SK-N-SH (cell line): Measurements from ENCODE around the gene ENTR1. TPM values are rescaled to one million over a fixed set of nuclear protein-coding genes. Genes with fewer than 3 reads are reported as not detected.

ENCODE experiments used
- CTCF ChIA-PET: fragments of 300-600, 350-600 bp; formaldehyde crosslinking; extraction: SDS; loops from one replicate; lab custom pipeline; 2021; lab: Yijun Ruan, JAX
- POLR2A ChIA-PET: fragments of 350-600 bp; sonication (Branson Sonifier 250); formaldehyde crosslinking; extraction: SDS; loops from one replicate; lab custom pipeline; 2020; ENCODE audit warnings: antibody characterized with exemption, inconsistent platforms; lab: Yijun Ruan, JAX
- DNase-seq: peaks from one replicate; pipeline ENCODE4 v3.0.0; 2012
- H2AFZ ChIP-seq: fragments of 200-600 bp; sonication (generic); 2 replicates; pipeline ENCODE4 v1.8.1; 2016; ENCODE audit warnings: antibody characterized with exemption, mild to moderate bottlenecking, low read depth
- H3F3A ChIP-seq: fragments of 200-600 bp; sonication (generic); replicated peaks from 2 replicates; pipeline ENCODE3; 2016; ENCODE audit warnings: antibody characterized with exemption, mild to moderate bottlenecking; ENCODE audit not compliant: insufficient read depth
- H3K27ac ChIP-seq, 2 experiments: fragments of 200-500 bp in 1 of 2; fragments of 200-600 bp in 1 of 2; sonication (Bioruptor generic) in 1 of 2; sonication (generic), shearing (Covaris generic) in 1 of 2; 2 replicates each; pipeline versions ENCODE4 v1.5.1 to v1.6.1; 2014 to 2016; ENCODE audit warnings: low read depth in 2 of 2, inconsistent platforms in 1 of 2, low read length in 1 of 2, mild to moderate bottlenecking in 1 of 2, mixed read lengths in 1 of 2
- H3K27me3 ChIP-seq: fragments of 200-600 bp; sonication (generic), shearing (Covaris generic); 2 replicates; pipeline ENCODE4 v1.6.1; 2016; ENCODE audit warnings: mixed run types; ENCODE audit not compliant: insufficient read depth
- H3K36me3 ChIP-seq, 2 experiments: fragments of 200-500 bp in 1 of 2; fragments of 200-600 bp in 1 of 2; sonication (Bioruptor generic) in 1 of 2; sonication (generic) in 1 of 2; replicated peaks in 1 of 2; 2 replicates each; pipeline versions ENCODE3 to v1.5.1; 2014 to 2016; ENCODE audit warnings: low read length in 1 of 2, mild to moderate bottlenecking in 1 of 2; ENCODE audit not compliant: insufficient read depth in 2 of 2, control insufficient read depth in 1 of 2
- H3K4me1 ChIP-seq, 2 experiments: fragments of 200-500 bp in 1 of 2; fragments of 200-600 bp in 1 of 2; sonication (Bioruptor generic) in 1 of 2; sonication (generic), shearing (Covaris generic) in 1 of 2; 2 replicates each; pipeline versions ENCODE4 v1.5.1 to v1.6.1; 2014 to 2016; ENCODE audit warnings: low read depth in 1 of 2, low read length in 1 of 2, mixed run types in 1 of 2; ENCODE audit not compliant: insufficient read depth in 2 of 2, control insufficient read depth in 1 of 2
- H3K4me2 ChIP-seq: fragments of 200-600 bp; sonication (generic), shearing (Covaris generic); 2 replicates; pipeline ENCODE4 v1.6.1; 2017; ENCODE audit warnings: mixed run types
- H3K4me3 ChIP-seq, 2 experiments: fragments of 200-500 bp in 1 of 2; fragments of 200-600 bp in 1 of 2; sonication (Bioruptor generic) in 1 of 2; sonication (generic), shearing (Covaris generic) in 1 of 2; 2 replicates each; pipeline versions ENCODE4 v1.5.1 to v1.8.1; 2014 to 2016; ENCODE audit warnings: low read depth in 2 of 2, inconsistent platforms in 1 of 2, low read length in 1 of 2, mild to moderate bottlenecking in 1 of 2, mixed read lengths in 1 of 2, moderate library complexity in 1 of 2
- H3K79me2 ChIP-seq: fragments of 200-600 bp; sonication (generic); 2 replicates; pipeline ENCODE4 v1.8.1; 2017; ENCODE audit warnings: mild to moderate bottlenecking; ENCODE audit not compliant: insufficient read depth
- H3K9ac ChIP-seq: fragments of 200-600 bp; sonication (generic); 2 replicates; pipeline ENCODE4 v1.6.1; 2017; ENCODE audit warnings: mixed run types
- H3K9me2 ChIP-seq: fragments of 200-600 bp; sonication (generic); 2 replicates; pipeline ENCODE4 v1.6.1; 2017; ENCODE audit warnings: mixed run types
- H3K9me3 ChIP-seq: fragments of 200-600 bp; sonication (generic); 2 replicates; pipeline ENCODE4 v1.6.1; 2017; ENCODE audit warnings: mixed run types, mild to moderate bottlenecking, moderate library complexity
- H4K20me1 ChIP-seq: fragments of 200-600 bp; sonication (generic); 2 replicates; pipeline ENCODE4 v1.6.1; 2017; ENCODE audit warnings: mild to moderate bottlenecking, mixed run types; ENCODE audit not compliant: insufficient read depth
- CHD2 ChIP-seq: fragments of 150-350 bp; IDR thresholded peaks from 2 replicates; pipeline ENCODE4 v1.6.1; 2018; ENCODE audit warnings: low read length; ENCODE audit not compliant: partially characterized antibody
- CTCF ChIP-seq: fragments of 200-600 bp; sonication (generic); IDR thresholded peaks from 2 replicates; pipeline ENCODE4 v1.6.1; 2017; ENCODE audit warnings: antibody characterized with exemption, mild to moderate bottlenecking, moderate library complexity
- GABPA ChIP-seq: IDR thresholded peaks from 2 replicates; pipeline ENCODE4 v1.4.0; 2012; ENCODE audit warnings: low read depth, mild to moderate bottlenecking
- GATA2 ChIP-seq: sonication (generic); formaldehyde crosslinking; IDR thresholded peaks from 2 replicates; pipeline ENCODE4 v1.5.0; 2020; ENCODE audit warnings: mild to moderate bottlenecking, missing genetic modification reagents
- IRF3 ChIP-seq: fragments of 150-350 bp; IDR thresholded peaks from 2 replicates; pipeline ENCODE4 v1.6.1; 2016; ENCODE audit warnings: mild to moderate bottlenecking, low read depth, low read length
- JUND ChIP-seq: IDR thresholded peaks from 2 replicates; pipeline ENCODE4 v1.4.0; 2012
- MAX ChIP-seq: IDR thresholded peaks from 2 replicates; pipeline ENCODE4 v1.4.0; 2012; ENCODE audit warnings: low read depth
- PBX3 ChIP-seq: IDR thresholded peaks from 2 replicates; pipeline ENCODE4; 2012
- RCOR1 ChIP-seq: fragments of 150-350 bp; IDR thresholded peaks from 2 replicates; pipeline ENCODE4 v1.6.1; 2017; ENCODE audit warnings: antibody characterized with exemption, low read length
- RFX5 ChIP-seq: IDR thresholded peaks from 2 replicates; pipeline ENCODE4 v1.6.1; 2012; ENCODE audit warnings: mild to moderate bottlenecking, improper control_type of control experiment, low read length
- RXRA ChIP-seq: IDR thresholded peaks from 2 replicates; pipeline ENCODE4 v1.4.0; 2012; ENCODE audit warnings: low read depth, mild to moderate bottlenecking, borderline replicate concordance
- TAF1 ChIP-seq: IDR thresholded peaks from 2 replicates; pipeline ENCODE4 v1.6.1; 2012; ENCODE audit warnings: low read depth, mild to moderate bottlenecking, low read length, moderate library complexity, borderline replicate concordance
- TCF12 ChIP-seq: IDR thresholded peaks from 2 replicates; pipeline ENCODE4 v1.4.0; 2012
- TEAD4 ChIP-seq: IDR thresholded peaks from 2 replicates; pipeline ENCODE4 v1.4.0; 2012; ENCODE audit warnings: mild to moderate bottlenecking, borderline replicate concordance; ENCODE audit not compliant: insufficient read depth
- USF1 ChIP-seq: IDR thresholded peaks from 2 replicates; pipeline ENCODE4 v1.4.0; 2012; ENCODE audit warnings: low read depth, borderline replicate concordance
- ZBTB33 ChIP-seq: IDR thresholded peaks from 2 replicates; pipeline ENCODE4 v1.4.0; 2012; ENCODE audit warnings: low read depth, borderline replicate concordance
- WGBS: methylation state at CpG from one replicate; pipeline ENCODE4 v1.1.6; 2017; ENCODE audit warnings: low lambda C conversion rate; 5-methylcytosine and 5-hydroxymethylcytosine counted together
- polyA plus RNA-seq, 3 experiments: library from polyadenylated mRNA; depleted of rRNA; stranded (reverse); fragments of >200 nt; gene quantifications; 2 replicates each; pipeline ENCODE4 v1.2.3, GENCODE V29; 2012

Gene ENTR1
- polyA plus RNA-seq, 1 of the 3 experiments (the other 2 are of a cell fraction) = 71.3 TPM

- Histone ChIP-seq H3K36me3 (peaks cover 41 to 79% of the 10 kb centered on the region in 2 experiments), H4K20me1 (no peaks in the 10 kb centered on the region), H3K9ac (no peak overlapping the region), H3K4me3 (no peak overlapping the region), H3K9me2 (no peaks in the 10 kb centered on the region), H3K4me2 (no peak overlapping the region), H3K4me1 (no peaks in the 10 kb centered on the region), H3K27ac (no peak overlapping the region), H3K9me3 (no peaks in the 10 kb centered on the region), H3F3A (no peaks in the 10 kb centered on the region), H2AFZ (no peak overlapping the region), H3K79me2 (peaks cover 21% of the 10 kb centered on the region), H3K27me3 (no peaks in the 10 kb centered on the region)
- WGBS = 97% methylated on average over 28 of the region's 28 CpGs
- DNase-seq = no peak
- ChIA-PET CTCF (interaction anchor here (0.7 to 1.2 kb wide), 2 partner anchors 19 to 166 kb away, joined by 3 to 4 read pairs; no protein-coding TSS in a partner anchor), POLR2A (no interaction called here)
- TF ChIP-seq RCOR1 (no peak), CHD2 (no peak), RFX5 (no peak), TEAD4 (no peak), CTCF (no peak), PBX3 (no peak), GATA2 (CRISPR knock-in tag) (no peak), IRF3 (no peak), TCF12 (no peak), ZBTB33 (no peak)
Observed at GRCh38 chr9:136459425-136459824, 49.0 kb upstream of the ENTR1 start.

- no peak for DNase-seq
- ChIA-PET POLR2A (no interaction called here), CTCF (interaction anchor here (0.7 to 1.3 kb wide), 3 partner anchors 13 to 28 kb away, joined by 3 to 4 read pairs (median 3); no protein-coding TSS in a partner anchor)
- no peaks in the 10 kb centered on the region for H3K27me3 ChIP-seq
- H3K4me1 ChIP-seq = no peaks in the 10 kb centered on the region
- H2AFZ ChIP-seq = no peak overlapping the region
- H3K9me2 ChIP-seq = no peaks in the 10 kb centered on the region
- no peak overlapping the region for H3K4me2 ChIP-seq
- peaks cover 43 to 73% of the 10 kb centered on the region in 2 experiments for H3K36me3 ChIP-seq
- WGBS = 96% methylated on average over 13 of the region's 24 CpGs
- H4K20me1 ChIP-seq = no peaks in the 10 kb centered on the region
- H3K9me3 ChIP-seq = no peaks in the 10 kb centered on the region
- H3K27ac ChIP-seq = no peak overlapping the region
- H3K79me2 ChIP-seq = peaks cover 16% of the 10 kb centered on the region
- TF ChIP-seq CTCF (no peak), RXRA (no peak), PBX3 (no peak), GABPA (no peak), RFX5 (no peak), MAX (no peak), TAF1 (no peak), TCF12 (no peak), JUND (no peak), USF1 (no peak)
- H3K4me3 ChIP-seq = no peak overlapping the region
- H3F3A ChIP-seq = no peaks in the 10 kb centered on the region
- no peak overlapping the region for H3K9ac ChIP-seq
Observed at GRCh38 chr9:136457326-136457725, 46.9 kb upstream of the ENTR1 start.
